GM18907 (cell line): ENCODE measurements around the gene MICALL1.
"Not testable (repeated sequence)": the region's sequence is repeated elsewhere in the genome, so short reads cannot be mapped to it uniquely, and the experiment has no call there.

Experiments
- ATAC-seq: cut with Tn5 transposase; IDR thresholded peaks from one replicate; pipeline ENCODE4 v1.9.1; 2021; ENCODE audit warnings: mild to moderate bottlenecking, moderate library complexity; ENCODE audit not compliant: unreplicated experiment

MICALL1 gene

DNA sequence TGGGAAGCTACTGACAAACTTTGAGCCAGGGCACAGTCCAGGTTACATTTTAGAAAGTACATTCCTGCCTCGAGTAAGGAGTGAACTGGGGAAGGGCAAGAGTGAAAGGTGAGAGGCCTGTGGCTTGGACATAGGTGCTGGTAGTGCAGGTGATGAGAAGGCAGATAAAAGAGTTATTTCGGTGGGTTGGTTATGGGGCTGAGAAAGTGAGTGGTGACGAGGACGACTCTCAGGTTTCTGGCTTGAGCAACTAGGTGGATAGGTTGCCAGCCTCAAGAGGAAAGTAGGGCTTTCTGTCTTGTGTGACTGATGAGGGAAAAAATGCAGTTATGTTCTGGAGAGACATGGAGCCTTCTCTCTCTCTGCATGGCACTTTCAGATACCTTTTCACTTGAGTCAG is 51.1 kb downstream of the MICALL1 start:
- ATAC-seq = no peak

DNA sequence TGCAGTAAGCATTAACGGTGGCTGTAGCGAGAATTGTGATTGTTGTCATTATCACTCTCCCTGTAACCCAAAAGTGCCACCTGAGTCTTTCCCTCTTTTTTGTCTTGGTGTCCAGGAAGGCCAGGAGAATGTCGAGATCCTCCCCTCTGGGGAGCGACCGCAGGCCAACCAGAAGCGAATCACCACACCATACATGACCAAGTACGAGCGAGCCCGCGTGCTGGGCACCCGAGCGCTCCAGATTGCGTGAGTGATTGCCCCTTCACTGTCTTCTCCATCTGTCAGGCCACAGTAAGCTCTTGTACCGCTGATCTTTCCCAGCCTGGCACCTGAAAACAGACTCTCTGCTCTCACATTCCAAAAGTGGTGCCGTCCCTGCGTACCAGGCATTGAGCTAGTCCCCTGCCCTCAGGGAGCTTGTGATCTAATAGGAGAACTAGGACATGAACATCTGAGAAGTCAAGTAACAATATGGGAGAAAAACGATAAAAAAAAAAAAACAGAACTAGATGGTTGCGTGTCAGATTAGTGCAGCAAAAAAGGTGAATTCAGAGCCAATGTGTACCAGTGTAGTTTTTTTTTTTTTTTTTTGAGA is 53.2 kb downstream of the MICALL1 start:
- ATAC-seq = no peak

DNA sequence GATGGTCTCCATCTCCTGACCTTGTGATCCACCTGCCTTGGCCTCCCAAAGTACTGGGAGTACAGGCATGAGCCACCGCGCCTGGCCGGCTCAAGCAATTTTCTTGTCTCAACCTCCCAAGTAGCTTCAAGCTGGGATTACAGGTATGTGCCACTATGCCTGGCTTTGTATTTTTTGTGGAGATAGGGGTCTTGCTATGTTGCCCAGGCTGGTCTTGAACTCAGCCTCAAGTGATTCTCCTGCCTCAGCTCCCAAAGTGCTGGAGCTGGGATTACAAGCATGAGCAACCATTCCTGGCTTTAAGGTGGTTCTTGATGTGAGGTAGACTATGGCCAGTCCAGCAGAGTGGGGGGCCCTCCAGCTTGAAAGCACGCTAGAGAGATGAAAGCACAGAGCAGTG is 55.0 kb downstream of the MICALL1 start:
- ATAC-seq = no peak

DNA sequence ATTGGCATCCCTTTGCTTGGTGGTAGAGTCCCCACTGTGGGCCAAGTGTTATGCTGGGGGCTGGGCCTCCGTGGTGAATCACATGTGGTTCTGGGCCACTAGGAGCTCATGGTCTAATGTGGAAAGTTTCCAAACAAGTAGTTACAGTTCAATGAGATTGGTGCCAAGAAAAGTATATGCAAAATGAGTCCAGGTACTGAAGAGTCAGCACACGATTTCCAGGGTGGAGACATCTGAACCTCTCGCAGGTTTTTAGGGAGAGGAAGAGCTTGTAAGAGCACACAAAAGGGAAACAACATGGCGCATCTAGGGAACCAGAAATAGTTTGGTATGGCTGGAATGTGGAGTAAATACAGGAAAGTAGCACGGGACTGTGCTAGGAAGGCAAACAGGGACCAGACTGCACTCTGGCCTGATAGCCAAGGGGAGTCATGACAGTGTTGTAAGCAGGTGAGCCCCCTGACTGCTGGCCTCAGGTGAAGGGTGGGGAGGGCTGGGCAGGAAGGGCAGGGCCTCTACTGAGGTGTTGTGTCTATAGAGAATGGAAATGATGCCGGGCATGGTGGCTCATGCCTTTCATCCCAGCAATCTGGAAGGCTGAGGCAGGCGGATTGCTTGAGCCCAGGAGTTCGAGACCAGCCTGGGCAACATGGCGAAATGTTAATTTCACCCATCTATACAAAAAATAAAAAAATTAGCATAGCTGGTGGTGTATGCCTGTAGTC is 60.0 kb downstream of the MICALL1 start:
- ATAC-seq = no peak

DNA sequence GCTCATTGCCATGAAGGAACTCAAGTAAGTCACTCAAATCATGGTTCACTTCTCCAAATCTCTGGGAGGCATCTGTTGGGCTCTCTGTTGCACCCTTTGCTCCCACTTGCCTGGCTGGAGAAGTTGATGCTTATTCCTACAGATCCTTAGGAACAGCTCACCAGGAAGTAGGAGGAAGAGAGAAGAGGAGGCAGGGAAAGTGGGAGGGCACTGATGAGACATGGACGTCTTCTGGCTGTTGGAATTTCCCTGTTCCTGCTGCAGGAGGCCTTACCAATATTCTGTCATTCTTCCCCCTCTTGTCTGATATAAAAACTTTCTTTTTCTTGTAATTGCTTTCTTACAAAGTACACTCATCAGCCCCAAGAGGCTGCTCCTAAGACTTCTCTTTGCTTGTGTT is 61.0 kb downstream of the MICALL1 start:
- no peak for ATAC-seq

DNA sequence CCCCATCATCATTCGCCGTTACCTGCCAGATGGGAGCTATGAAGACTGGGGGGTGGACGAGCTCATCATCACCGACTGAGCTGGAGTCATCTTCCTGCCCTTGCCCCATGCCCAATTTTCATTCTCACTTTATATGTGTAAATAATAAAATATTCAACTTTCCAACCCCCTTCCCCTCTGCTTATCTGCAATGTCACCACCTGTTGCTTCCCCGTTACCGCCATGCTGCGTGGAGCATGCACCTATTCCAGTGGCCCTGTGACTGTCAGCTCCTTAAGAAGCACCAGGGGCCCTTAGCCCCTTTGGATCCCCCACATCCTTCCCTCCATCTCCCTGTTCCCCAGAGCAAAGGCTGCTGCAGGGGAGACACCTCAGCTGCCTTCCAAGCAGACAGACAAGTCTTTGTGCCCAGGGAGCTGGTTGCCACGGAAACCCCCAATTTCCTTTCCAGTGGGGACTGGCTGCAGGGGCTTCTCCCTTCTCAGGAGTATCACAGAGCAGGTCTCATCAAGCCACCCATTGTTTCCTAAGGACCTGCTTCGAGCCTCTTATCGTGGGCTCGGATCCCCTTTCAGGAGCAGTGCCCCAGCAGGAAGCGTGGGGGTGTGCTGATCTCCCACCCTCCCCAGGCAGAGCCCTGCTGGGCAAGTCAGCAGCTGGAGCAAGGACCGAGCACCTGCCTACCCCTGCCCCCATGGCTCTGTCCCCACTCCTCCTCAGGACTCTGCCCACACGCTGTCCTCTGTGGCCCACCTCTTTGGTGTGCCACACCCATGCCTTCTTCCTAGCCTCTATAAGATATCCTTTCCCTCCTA is 61.7 kb downstream of the MICALL1 start:
- ATAC-seq = no peak

DNA sequence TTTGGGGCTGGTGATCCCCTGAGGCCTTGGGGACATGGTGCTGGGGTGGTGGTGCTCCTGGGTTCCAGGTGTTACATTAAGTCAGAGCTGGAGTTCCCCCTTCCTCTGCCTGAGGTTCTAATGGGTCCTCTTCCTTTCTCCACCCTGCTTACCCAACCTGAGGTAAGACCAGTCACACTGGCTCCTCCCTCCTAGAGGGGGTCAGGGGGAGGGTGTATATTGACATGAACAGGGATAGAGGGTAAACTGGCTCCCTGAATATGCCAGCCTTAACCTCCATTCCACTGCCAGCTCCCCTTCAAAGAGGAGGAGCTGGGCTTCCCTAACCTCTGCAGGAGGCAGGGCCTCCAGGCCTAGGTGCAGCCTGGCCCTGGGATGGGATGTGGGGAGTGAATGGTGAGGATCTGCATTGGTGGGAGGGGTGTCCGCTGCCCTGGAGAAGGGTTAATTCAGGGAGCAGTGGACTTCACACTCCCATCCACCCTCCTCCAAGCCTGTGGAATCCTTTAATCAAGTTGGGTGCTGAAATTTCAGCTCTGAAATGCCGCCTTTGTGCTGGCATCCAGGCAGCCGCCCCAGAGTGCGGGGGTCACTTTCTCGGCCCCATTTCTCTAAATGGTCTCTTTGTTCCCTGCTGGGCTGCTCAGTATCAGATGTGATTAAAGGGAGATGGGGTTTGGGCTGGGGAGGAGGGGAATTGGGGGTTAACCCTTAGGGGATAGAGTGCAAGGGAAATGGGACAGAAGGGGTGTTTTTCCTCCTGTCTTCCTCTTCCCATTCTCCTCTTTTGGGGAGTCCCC is 62.6 kb downstream of the MICALL1 start:
- no peak for ATAC-seq

DNA sequence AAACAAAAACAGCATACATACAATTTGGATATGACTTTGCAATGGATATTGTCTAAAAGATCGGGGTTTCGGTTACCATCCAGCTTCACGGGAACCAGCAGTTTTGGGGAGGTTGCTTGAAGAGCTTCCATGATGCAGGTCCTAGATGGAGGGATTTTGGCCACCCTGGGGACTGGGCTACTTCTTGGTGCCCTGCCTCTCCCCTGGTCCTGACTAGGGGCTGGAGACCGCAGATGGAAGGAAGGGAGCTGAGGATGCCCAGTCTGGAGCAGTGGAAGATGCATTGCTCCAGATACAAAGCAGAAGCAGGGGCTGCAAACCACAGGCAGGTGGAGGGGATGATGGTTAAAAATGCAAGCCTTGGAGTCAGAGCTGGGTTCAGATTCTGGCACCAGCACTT is 64.8 kb downstream of the MICALL1 start:
- no peak for ATAC-seq

DNA sequence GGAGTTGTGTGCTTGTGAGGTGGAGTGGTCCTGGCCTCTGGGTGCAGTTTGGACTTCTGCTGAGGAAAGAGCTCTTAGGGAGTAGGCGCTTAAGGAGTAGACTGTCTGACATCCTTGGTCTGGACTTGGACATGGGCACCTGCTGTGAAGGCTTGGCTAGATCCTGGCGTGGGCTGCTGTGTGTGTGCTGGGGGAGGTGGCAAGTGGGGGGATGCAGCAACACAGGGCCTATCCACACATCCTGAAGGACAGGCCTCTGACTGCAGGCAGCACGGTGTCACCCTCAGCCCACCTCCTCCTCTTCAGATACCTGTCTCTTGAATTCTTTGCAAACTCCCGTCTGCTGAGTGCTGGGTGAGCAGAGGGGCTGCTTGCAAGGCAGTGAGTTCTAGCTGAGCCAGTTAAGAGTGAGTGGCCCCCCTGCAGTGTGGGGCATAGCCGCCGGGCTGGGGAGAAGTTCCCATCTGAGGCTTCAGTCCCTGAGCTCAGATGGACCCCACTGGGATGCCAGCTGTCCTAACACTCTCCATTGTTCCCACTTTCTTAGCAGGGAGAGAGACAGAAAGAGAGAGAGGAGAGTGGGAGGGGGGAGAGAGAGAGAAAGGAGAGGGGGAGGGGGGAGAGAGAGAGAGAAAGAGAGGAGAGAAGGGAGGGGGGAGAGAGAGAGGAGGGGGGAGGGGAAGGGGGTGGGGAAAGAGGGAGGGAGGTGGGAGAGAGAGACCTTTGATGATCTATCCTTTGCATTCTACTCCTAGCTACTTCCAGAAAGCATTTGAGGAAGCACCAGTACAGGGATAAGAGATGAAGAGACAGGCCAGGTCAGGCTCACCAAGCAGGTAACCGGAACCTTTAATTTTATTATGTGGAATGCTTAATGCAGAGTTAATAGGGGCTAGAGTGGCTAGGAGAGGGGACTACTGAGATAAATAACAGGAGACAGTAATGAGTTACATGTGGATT is 65.7 kb downstream of the MICALL1 start:
- no peak for ATAC-seq

DNA sequence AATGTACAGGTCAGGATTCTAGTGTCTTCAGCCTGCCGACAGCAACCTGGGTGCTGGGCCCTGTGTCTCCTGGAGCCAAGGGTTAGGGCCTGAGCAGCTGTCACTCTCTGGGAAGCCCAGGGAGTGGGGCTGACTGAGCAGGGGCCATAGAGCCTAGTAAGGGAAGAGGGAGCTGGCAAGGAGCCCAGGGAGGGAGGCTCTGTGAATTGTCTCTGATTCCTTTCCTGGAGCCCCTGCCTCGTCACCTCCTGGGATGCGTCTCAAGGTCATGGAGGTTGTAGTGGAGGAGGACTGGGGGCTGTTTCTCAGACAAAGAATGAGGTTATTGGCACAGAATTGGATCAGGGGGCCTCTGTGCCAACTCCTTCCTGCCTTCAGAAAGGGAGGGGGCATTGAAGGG is 66.4 kb downstream of the MICALL1 start:
- ATAC-seq = no peak

DNA sequence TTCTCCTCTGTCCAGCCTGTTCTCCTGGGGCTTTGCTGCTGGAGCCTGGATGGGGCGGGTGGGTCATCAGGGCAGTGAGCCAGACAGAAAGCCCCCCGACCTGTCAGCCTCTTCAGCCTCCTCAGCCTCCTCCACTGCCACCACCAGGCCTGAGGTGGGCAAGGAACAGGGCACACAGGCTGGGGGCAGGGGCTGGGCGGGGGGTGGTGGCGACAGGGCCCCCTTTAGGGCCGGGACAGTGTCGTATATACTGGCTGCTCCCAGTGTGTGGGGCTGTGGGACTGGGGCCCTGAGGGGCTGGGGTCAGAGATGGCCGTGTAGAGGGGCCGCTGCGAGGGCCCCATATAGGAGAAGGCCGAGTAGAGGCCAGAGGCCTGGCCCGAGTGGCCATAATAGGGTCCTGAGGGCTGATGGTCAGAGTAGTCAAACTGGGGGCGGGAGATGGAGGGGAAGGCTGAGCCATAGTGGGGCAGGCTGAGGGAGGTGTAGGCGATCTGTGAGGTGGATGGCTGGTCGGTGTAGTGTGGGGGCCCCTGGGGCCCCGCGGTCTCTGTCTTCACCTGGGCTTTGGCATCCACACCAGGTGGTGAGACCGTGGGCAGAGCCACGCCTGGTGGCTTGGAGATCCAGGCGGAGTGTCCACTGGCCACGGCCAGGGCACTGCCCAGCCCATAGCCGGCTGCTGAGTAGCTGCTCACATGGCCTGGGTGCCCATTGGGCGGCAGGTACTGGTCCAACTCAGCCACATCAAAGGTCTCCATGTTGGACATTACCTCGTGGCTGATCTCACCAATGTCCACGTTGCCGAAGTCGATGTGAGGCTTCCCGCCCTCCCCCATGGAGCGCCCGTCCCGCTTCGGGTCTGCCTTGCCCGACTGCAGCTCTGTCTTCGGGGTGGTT is 67.4 kb downstream of the MICALL1 start:
- no peak for ATAC-seq

DNA sequence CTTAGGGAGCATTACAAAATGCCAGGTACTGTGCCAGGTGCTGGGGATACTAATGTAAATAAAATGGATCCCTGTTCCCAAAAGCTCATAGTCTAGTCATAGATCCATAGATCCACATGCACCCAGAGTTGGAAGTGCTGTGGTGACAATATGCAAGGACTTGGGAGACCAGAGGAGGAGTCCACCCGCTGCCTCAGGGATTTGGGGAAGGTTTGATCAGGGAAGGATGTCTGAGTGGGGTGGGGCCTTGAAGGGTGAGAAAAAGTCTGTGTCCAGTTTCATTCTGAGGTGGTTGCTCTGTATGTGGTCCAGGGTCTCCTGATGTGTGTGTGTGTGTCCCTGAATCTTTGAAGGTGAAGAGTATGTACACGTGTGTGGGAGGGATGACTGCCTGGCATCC is 69.1 kb downstream of the MICALL1 start:
- ATAC-seq = no peak

DNA sequence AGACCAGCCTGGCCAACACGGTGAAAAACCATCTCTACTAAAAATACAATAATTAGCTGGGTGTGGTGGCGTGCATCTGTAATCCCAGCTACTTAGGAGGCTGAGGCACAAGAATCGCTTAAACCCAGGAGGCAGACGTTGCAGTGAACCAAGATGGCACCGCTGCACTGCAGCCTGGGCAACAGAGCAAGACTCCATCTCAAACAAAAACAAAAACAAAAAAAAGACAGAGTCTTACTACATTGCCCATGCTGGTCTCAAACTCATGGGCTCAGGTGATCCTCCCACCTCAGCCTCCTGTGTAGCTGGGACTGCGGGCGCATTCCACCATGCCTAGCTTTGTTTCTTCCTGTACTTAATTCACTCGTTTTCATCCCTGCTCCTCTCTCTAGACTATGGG is 69.9 kb downstream of the MICALL1 start:
- ATAC-seq = not testable (repeated sequence)

DNA sequence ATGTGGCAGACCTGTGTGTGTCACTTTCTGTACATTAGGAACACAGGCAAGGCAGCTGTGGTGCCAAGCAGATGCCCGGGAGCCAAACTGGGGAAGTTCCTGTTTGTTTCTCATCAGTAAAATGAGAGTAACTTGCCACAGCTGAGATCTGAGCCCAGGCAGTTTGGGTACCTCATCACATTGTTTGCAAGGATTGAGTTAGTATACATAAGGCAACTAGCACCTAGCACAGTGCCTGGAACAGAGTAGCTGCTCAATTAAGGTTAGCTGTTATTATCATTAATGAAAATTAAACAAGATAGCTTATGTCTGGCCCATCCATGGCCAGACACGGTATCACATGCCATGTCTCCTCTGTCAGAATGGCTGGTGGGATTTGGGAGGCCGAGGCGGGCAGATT is 70.5 kb downstream of the MICALL1 start:
- no peak for ATAC-seq

DNA sequence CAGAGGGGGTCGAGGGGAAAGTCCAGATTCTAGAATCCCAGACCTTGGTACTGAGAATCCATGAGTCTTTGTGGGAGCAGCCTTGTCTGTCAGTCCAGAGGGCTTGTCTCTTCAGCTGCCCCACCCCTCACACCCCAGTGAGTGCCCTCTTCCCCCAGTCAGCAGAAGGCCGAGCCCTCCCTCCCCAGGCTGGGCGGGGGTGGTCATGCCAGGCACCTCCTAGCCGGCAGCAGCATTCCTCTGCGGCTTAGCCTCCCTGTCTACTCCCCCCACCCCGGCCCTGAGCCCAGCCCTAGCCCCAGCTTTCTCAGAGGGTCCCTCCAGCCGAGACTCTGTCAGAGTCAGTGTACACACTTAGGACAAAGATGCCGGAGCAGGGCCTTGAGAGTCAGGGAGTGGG is 73.7 kb downstream of the MICALL1 start:
- ATAC-seq = no peak

DNA sequence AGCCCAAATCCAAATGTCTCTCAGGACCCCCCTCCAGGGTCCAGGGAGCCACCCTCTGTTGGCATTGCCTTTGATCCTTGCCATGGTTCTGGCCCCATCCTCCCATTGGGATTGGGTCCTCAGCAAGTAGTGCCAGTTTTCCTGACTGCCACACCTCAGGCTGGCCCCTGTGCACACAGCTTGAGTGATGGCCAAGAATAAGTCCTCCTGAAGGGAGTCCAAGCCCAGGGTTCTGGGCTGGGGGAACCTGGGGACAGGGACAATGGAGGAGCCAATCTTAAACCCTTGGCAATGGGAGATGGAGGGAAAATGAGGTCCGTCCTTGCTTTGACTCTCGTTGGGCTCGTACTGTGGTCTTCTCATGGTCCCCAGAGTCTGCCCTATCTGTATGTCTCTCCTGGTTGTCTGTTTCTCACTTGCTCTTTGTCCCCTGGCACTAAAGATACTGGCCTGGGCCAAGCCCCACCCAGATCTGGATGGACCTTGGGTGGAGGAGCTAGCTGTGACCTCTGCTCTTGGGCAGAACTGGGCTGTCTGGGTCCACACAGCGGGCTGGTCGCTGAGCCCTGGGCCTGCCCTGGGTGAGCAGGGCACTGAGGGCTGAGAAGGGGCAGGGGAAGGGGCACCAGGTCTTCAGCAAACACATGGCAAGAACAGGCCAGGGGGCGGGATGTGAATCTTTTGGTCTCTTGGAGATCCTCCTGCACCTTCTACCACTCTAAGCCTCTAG is 75.3 kb downstream of the MICALL1 start:
- no peak for ATAC-seq

DNA sequence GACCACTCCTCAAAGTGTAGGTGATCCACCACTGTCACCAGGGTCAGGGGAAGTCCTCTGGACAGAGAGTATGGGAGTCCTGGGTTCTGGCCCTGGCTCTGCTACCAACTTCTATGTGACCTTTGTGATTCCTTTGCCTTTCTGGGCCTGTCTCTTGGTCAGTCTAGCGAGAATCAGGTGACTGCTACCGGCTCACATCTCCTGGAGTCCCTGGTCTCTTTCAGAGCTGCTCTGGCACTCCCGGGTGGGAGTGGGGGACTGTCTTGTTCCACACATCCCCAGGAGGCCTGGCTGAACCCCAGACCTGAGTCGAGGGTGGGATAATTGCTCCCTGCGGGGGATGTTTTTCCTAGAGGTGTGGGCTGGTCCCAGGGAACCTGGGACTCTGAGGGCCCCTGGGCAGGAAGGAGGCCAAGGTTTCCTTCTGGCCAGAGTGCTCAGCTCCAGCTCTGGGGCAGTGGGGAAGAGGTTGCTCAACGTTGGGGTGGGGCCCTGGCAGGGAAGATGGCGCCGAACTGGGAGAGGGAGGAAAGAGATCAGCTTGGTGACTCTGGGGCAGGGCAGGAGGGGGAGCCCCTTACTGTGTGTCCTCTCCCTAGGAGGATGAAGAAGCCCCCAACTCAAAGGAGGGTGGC is 76.2 kb downstream of the MICALL1 start:
- no peak for ATAC-seq
